PC-9 (cell line): ENCODE data around the gene SLC6A15. TPM values are rescaled to one million over a fixed set of nuclear protein-coding genes. Genes with fewer than 3 reads are reported as not detected.

Experiments used
- BruUV-seq: library from RNA; stranded (reverse); fragments of 400-500 nt; replicated peaks from 2 replicates; lab custom pipeline; 2021; lab: Mats Ljungman, UMichigan
- CTCF ChIA-PET: fragments of 300-600 bp; sonication (Branson Sonifier 250); formaldehyde crosslinking; loops from one replicate; lab custom pipeline; 2022; ENCODE audit warnings: antibody characterized with exemption; lab: Charles Lee
- POLR2A ChIA-PET: fragments of 300-600 bp; sonication (Branson Sonifier 250); formaldehyde crosslinking; loops from one replicate; lab custom pipeline; 2022; ENCODE audit warnings: antibody characterized with exemption; ENCODE audit not compliant: unreplicated experiment; lab: Charles Lee
- DNase-seq, 2 experiments: peaks; one replicate each; pipeline versions ENCODE4 v3.0.0 to v3.0.0-alpha.2; 2015 to 2022; ENCODE audit warnings: mixed read lengths in 1 of 2
- H2AFZ ChIP-seq: fragments of 200-600 bp; sonication (generic); 2 replicates; pipeline ENCODE4 v1.8.1; 2017; ENCODE audit warnings: antibody characterized with exemption
- H3F3A ChIP-seq: fragments of 200-600 bp; sonication (generic); 2 replicates; pipeline ENCODE4 v1.8.1; 2017; ENCODE audit warnings: antibody characterized with exemption, mild to moderate bottlenecking, low read depth; ENCODE audit not compliant: insufficient read depth
- H3K27ac ChIP-seq: fragments of 200-600 bp; sonication (generic); 2 replicates; pipeline ENCODE4 v1.6.1; 2016; ENCODE audit warnings: mixed run types
- H3K27me3 ChIP-seq: fragments of 200-600 bp; sonication (generic); 2 replicates; pipeline ENCODE4 v1.6.1; 2016; ENCODE audit warnings: low read depth, mixed run types; ENCODE audit not compliant: insufficient read depth
- H3K36me3 ChIP-seq: fragments of 200-600 bp; sonication (generic); 2 replicates; pipeline ENCODE4 v1.6.1; 2016; ENCODE audit warnings: low read depth, mixed run types
- H3K4me1 ChIP-seq: fragments of 200-600 bp; sonication (generic); replicated peaks from 2 replicates; pipeline ENCODE4 v1.6.1; 2016; ENCODE audit warnings: mixed run types; ENCODE audit not compliant: insufficient read depth
- H3K4me2 ChIP-seq: fragments of 200-600 bp; sonication (generic); 2 replicates; pipeline ENCODE4 v1.6.1; 2017; ENCODE audit warnings: mixed run types
- H3K4me3 ChIP-seq: fragments of 200-600 bp; sonication (generic); 2 replicates; pipeline ENCODE4 v1.6.1; 2016; ENCODE audit warnings: mixed run types
- H3K79me2 ChIP-seq: fragments of 200-600 bp; sonication (generic); 2 replicates; pipeline ENCODE4 v1.6.1; 2017; ENCODE audit warnings: low read depth, mixed run types
- H3K9me2 ChIP-seq: fragments of 200-600 bp; sonication (generic); 2 replicates; pipeline ENCODE4 v1.8.1; 2017; ENCODE audit warnings: mild to moderate bottlenecking; ENCODE audit not compliant: insufficient read depth
- H3K9me3 ChIP-seq: fragments of 200-600 bp; sonication (generic); 2 replicates; pipeline ENCODE4 v1.8.1; 2016; ENCODE audit warnings: low read depth; ENCODE audit not compliant: insufficient read depth
- H4K20me1 ChIP-seq: fragments of 200-600 bp; sonication (generic); 2 replicates; pipeline ENCODE4 v1.8.1; 2017; ENCODE audit not compliant: insufficient read depth
- CTCF ChIP-seq: fragments of 200-600 bp; sonication (generic); conservative IDR thresholded peaks from 2 replicates; pipeline ENCODE4 v1.6.1; 2017; ENCODE audit warnings: mixed run types, antibody characterized with exemption, mild to moderate bottlenecking, moderate library complexity
- EZH2 ChIP-seq: fragments of 200-600 bp; sonication (generic); IDR thresholded peaks from 2 replicates; pipeline ENCODE4 v1.8.0; 2017; ENCODE audit warnings: antibody characterized with exemption, low read depth
- intact Hi-C: fragments of 100-400 bp; cut with micrococcal nuclease; formaldehyde crosslinking; loops from one replicate; pipeline ENCODE4 v1.10.0; 2022; ENCODE audit not compliant: unreplicated experiment
- total RNA-seq: library from RNA; stranded (reverse); gene quantifications from 2 replicates; pipeline ENCODE4 v1.2.3, GENCODE V29; 2021

SLC6A15 gene
- total RNA-seq, 1 experiment from 2014 or later: not detected

- Histone ChIP-seq H3K4me2 (no peak overlapping the region), H3F3A (no peaks in the 10 kb centered on the region), H3K9me2 (no peaks in the 10 kb centered on the region), H3K79me2 (no peaks in the 10 kb centered on the region), H3K4me3 (no peak overlapping the region), H3K27ac (no peak overlapping the region), H3K9me3 (no peaks in the 10 kb centered on the region), H3K4me1 (no peaks in the 10 kb centered on the region), H2AFZ (no peak overlapping the region), H3K27me3 (no peaks in the 10 kb centered on the region), H3K36me3 (no peaks in the 10 kb centered on the region), H4K20me1 (no peaks in the 10 kb centered on the region)
- no peak for DNase-seq
- intact Hi-C loops: no loop called here
- ChIA-PET CTCF (no interaction called here), POLR2A (no interaction called here)
- no TSS peak for BruUV-seq
- TF ChIP-seq CTCF: no peak
- TF ChIP-seq EZH2: no peak
Observed at GRCh38 chr12:84825149-84825548, 87.5 kb downstream of the SLC6A15 start.

- no peaks in the 10 kb centered on the region for H3K4me1 ChIP-seq
- ChIA-PET CTCF (no interaction called here), POLR2A (no interaction called here)
- no peaks in the 10 kb centered on the region for H3K36me3 ChIP-seq
- TF ChIP-seq CTCF: no peak
- TF ChIP-seq EZH2: no peak
- H3K27ac ChIP-seq: no peak overlapping the region
- H3K79me2 ChIP-seq: no peaks in the 10 kb centered on the region
- intact Hi-C loops: no loop called here
- H3K9me3 ChIP-seq: no peaks in the 10 kb centered on the region
- BruUV-seq: no TSS peak
- H3K4me2 ChIP-seq: no peak overlapping the region
- no peak overlapping the region for H2AFZ ChIP-seq
- H3K9me2 ChIP-seq: no peaks in the 10 kb centered on the region
- no peaks in the 10 kb centered on the region for H3K27me3 ChIP-seq
- H4K20me1 ChIP-seq: no peaks in the 10 kb centered on the region
- no peaks in the 10 kb centered on the region for H3F3A ChIP-seq
- H3K4me3 ChIP-seq: no peak overlapping the region
- no peak for DNase-seq
Observed at GRCh38 chr12:84822525-84822924, 90.1 kb downstream of the SLC6A15 start.

GRCh38 chr12:84816916-84817695 lies 95.5 kb downstream of the SLC6A15 start:
- TF ChIP-seq CTCF (no peak), EZH2 (no peak)
- H3K9me3 ChIP-seq: no peaks in the 10 kb centered on the region; the same call in 1 of the 2 replicates
- intact Hi-C loops: no loop called here
- no peak overlapping the region for H3K4me2 ChIP-seq
- no peak overlapping the region for H2AFZ ChIP-seq
- DNase-seq: no peak
- H4K20me1 ChIP-seq: no peaks in the 10 kb centered on the region
- H3K79me2 ChIP-seq: no peaks in the 10 kb centered on the region
- ChIA-PET POLR2A (no interaction called here), CTCF (no interaction called here)
- BruUV-seq: no TSS peak
- no peaks in the 10 kb centered on the region for H3F3A ChIP-seq
- no peaks in the 10 kb centered on the region for H3K36me3 ChIP-seq
- no peaks in the 10 kb centered on the region for H3K4me1 ChIP-seq
- H3K27ac ChIP-seq: no peak overlapping the region
- no peaks in the 10 kb centered on the region for H3K27me3 ChIP-seq
- no peaks in the 10 kb centered on the region for H3K9me2 ChIP-seq
- H3K4me3 ChIP-seq: no peak overlapping the region
